Activated CD4-positive, alpha-beta T cell treated with anti-CD3 and anti-CD28 coated beads for 36 hours (primary cell): ENCODE measurements around the gene SP140L. TPM values are rescaled to one million over a fixed set of nuclear protein-coding genes. Genes with fewer than 3 reads are reported as not detected.
"Not testable (repeated sequence)": the region's sequence is repeated elsewhere in the genome, so short reads cannot be mapped to it uniquely, and the experiment has no call there.

ENCODE experiments used
- ATAC-seq: fragments of 200-7000 bp; cut with Tn5 transposase; one replicate; pipeline ENCODE4 v1.10.0; 2021; ENCODE audit warnings: mild to moderate bottlenecking, moderate library complexity
- CTCF ChIA-PET: fragments of 350-600 bp; sonication (Branson Sonifier 250); formaldehyde crosslinking; loops from one replicate; lab custom pipeline; 2021; ENCODE audit warnings: antibody characterized with exemption; lab: Charles Lee
- POLR2A ChIA-PET: fragments of 350-600 bp; sonication (Branson Sonifier 250); formaldehyde crosslinking; loops from one replicate; lab custom pipeline; 2021; ENCODE audit warnings: antibody characterized with exemption, inconsistent platforms; lab: Charles Lee
- DNase-seq: peaks from one replicate; pipeline ENCODE4 v3.0.0-alpha.2; 2020
- H3K27ac Mint-ChIP-seq: one replicate; pipeline ENCODE4 v1.8.0; 2021; ENCODE audit warnings: mixed read lengths
- H3K27me3 Mint-ChIP-seq: one replicate; pipeline ENCODE4 v1.8.0; 2021; ENCODE audit warnings: mixed read lengths
- H3K36me3 Mint-ChIP-seq: one replicate; pipeline ENCODE4 v1.8.0; 2021; ENCODE audit warnings: low read depth, mixed read lengths
- H3K4me1 Mint-ChIP-seq: one replicate; pipeline ENCODE4 v1.8.0; 2021; ENCODE audit warnings: mixed read lengths
- H3K4me3 Mint-ChIP-seq: one replicate; pipeline ENCODE4 v1.8.0; 2021; ENCODE audit warnings: mild to moderate bottlenecking, moderate library complexity, mixed read lengths
- H3K9me3 Mint-ChIP-seq: one replicate; pipeline ENCODE4 v1.8.0; 2021; ENCODE audit warnings: low read depth, mixed read lengths
- intact Hi-C, 2 experiments: fragments of 100-400 bp; cut with DNase I in 1 of 2; cut with micrococcal nuclease in 1 of 2; formaldehyde crosslinking; loops; one replicate each; pipeline versions ENCODE4 v1.14.2 to v1.15.1; 2022 to 2024; cut with DNase I, micrococcal nuclease
- total RNA-seq, 2 experiments: library from RNA; stranded (reverse); gene quantifications; one replicate each; pipeline ENCODE4 v1.2.3, GENCODE V29; 2021

The SP140L gene
- total RNA-seq, 2 experiments from 2014 or later, result 40.1 to 43.4 TPM

DNA sequence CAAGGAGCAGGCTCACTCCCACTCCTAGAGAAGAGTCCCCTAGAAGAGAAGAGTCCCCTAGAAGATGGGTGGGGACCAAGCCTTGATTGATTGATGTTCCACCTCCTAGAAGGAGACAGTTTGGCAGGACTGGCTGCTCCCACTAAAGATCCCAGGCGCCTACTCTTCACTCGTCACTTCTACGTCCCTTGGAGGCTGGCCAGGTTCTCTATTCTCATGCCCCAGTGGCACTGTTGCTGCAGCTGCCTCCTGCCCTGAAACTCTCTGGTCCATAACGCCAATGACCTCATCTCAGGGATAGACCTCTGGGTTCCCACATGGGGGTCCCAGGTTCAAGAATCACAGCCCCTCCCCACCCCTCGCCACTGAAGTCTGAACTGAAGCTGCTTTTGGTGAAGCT is 2.5 kb upstream of the SP140L start:
- Mint-ChIP-seq H3K27me3 (no peaks in the 10 kb centered on the region), H3K9me3 (peaks cover 3% of the 10 kb centered on the region), H3K36me3 (peaks cover 19% of the 10 kb centered on the region), H3K4me3 (no peak overlapping the region), H3K27ac (no peak overlapping the region), H3K4me1 (peaks cover 58% of the 10 kb centered on the region)
- ATAC-seq, result no peak
- intact Hi-C loops, result no loop called here
- ChIA-PET CTCF (no interaction called here), POLR2A (no interaction called here)
- no peak for DNase-seq

- ChIA-PET CTCF (interaction anchor here (0.7 kb wide), 1 partner anchor 796 kb away, joined by 3 read pairs; no protein-coding TSS in a partner anchor), POLR2A (no interaction called here)
- peaks cover 3% of the 10 kb centered on the region for H3K9me3 Mint-ChIP-seq
- no peaks in the 10 kb centered on the region for H3K27me3 Mint-ChIP-seq
- intact Hi-C loops, result loop anchor here (2.0 kb wide), 5 partner anchors 91 to 403 kb away; partner anchors contain the start of genes SP110 (in 2 of the 2), FBXO36 (in 1 of the 2), SP100 (in 1 of the 2) and TRIP12 (in 1 of the 2)
- peaks cover 62% of the 10 kb centered on the region for H3K4me1 Mint-ChIP-seq
- peaks cover 28% of the 10 kb centered on the region for H3K36me3 Mint-ChIP-seq
- H3K27ac Mint-ChIP-seq, result peak overlapping the region; percentile 98
- H3K4me3 Mint-ChIP-seq, result peak overlapping the region; percentile 89
- DNase-seq, result no peak
- no peak for ATAC-seq
These were observed 1.4 kb upstream of the SP140L start for GRCh38 chr2:230325316-230326243.

GRCh38 chr2:230327418-230328154 is 593 bp downstream of the SP140L start:
- peak overlapping the region; percentile 89 for H3K4me3 Mint-ChIP-seq
- H3K36me3 Mint-ChIP-seq, result peaks cover 38% of the 10 kb centered on the region
- ChIA-PET CTCF (interaction anchor here (0.7 to 1.5 kb wide), 12 partner anchors 9 to 487 kb away, joined by 3 to 6 read pairs (median 3); partner anchors contain the start of gene SP140), POLR2A (interaction anchor here (0.8 kb wide), 1 partner anchor 407 kb away, joined by 3 read pairs; no protein-coding TSS in a partner anchor)
- peak overlapping the region; percentile 98 for H3K27ac Mint-ChIP-seq
- peaks cover 3% of the 10 kb centered on the region for H3K9me3 Mint-ChIP-seq
- H3K27me3 Mint-ChIP-seq, result no peaks in the 10 kb centered on the region
- DNase-seq (peak; percentile 53), ATAC-seq (peak; percentile 51)
- intact Hi-C loops, result loop anchor here (1.0 to 2.0 kb wide), 8 partner anchors 73 to 729 kb away; partner anchors contain the start of genes SP100 (in 2 of the 2), SP110 (in 2 of the 2), FBXO36 (in 1 of the 2) and PSMD1 (in 1 of the 2)
- H3K4me1 Mint-ChIP-seq, result peaks cover 64% of the 10 kb centered on the region

GRCh38 chr2:230328155-230328458 is 1.1 kb downstream of the SP140L start:
- Mint-ChIP-seq H3K4me1 (peaks cover 66% of the 10 kb centered on the region), H3K4me3 (peak overlapping the region; percentile 89), H3K9me3 (peaks cover 3% of the 10 kb centered on the region), H3K27me3 (no peaks in the 10 kb centered on the region), H3K27ac (peak overlapping the region; percentile 71), H3K36me3 (peaks cover 37% of the 10 kb centered on the region)
- DNase-seq (no peak), ATAC-seq (no peak)
- ChIA-PET POLR2A (no interaction called here), CTCF (interaction anchor here (0.7 to 1.5 kb wide), 8 partner anchors 8 to 167 kb away, joined by 3 to 5 read pairs (median 3); partner anchors contain the start of gene SP140)
- intact Hi-C loops, result no loop called here

DNA sequence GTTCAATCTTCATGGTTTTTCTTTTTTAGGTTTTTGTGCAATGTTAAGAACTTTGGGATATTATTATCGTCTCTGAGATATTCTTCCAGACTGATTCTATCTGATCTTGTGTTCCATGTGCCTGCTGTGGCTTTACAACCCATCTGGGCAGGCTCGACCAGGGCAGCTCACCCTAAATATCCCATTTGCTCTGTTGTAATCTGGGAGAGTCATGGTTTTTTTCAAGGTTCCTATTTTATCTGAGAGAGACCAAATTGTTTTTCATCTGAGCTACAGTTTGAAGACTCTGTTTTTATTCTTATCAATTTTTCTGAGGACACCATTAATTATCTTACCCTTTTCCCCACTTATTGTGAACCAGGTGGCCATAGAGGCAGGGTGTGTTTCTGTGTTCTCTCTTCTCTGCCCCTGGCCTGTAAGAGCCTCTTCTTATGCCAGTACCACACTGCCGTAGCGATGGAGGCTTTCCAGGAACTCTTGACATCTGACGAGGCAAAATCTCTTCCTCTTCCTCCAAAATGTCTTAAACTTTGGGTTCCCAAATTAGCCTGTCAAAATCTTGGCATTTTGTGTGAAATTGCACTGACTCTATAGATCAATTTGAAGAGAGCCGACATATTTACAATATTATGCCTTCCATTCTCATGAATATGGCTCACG is 3.1 kb downstream of the SP140L start:
- H3K27me3 Mint-ChIP-seq, result no peaks in the 10 kb centered on the region
- peak overlapping the region; percentile 12 for H3K27ac Mint-ChIP-seq
- ChIA-PET CTCF (interaction anchor here (0.9 kb wide), 1 partner anchor 383 kb away, joined by 3 read pairs; the partner anchor contains the start of gene CAB39), POLR2A (no interaction called here)
- H3K36me3 Mint-ChIP-seq, result peaks cover 53% of the 10 kb centered on the region
- H3K4me3 Mint-ChIP-seq, result peak overlapping the region; percentile 89
- H3K9me3 Mint-ChIP-seq, result no peaks in the 10 kb centered on the region
- no peak for ATAC-seq
- intact Hi-C loops, result loop anchor here (2.0 to 5.0 kb wide), 2 partner anchors 19 to 467 kb away; no protein-coding TSS in a partner anchor
- no peak for DNase-seq
- H3K4me1 Mint-ChIP-seq, result peaks cover 73% of the 10 kb centered on the region

DNA sequence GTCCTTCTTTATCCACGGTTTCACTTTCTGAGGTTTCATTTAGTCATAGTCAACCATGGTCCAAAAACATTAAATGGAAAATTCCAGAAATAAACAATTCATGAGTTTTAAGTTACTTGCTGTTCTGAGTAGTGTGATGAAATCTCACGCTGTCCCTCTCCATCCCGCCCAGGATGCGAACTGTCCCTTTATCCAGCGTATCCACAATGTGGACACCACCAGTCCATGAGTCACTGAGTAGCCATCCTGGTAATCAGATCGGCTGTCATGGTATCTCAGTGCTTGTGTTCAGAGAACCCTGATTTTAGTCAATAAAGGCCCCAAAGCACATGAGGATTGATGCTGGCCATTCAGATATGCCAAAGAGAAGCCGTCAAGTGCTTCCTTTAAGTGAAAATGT is 3.7 kb downstream of the SP140L start:
- Mint-ChIP-seq H3K4me3 (no peak overlapping the region), H3K27me3 (no peaks in the 10 kb centered on the region), H3K4me1 (peaks cover 74% of the 10 kb centered on the region), H3K36me3 (peaks cover 59% of the 10 kb centered on the region), H3K9me3 (no peaks in the 10 kb centered on the region), H3K27ac (peak overlapping the region; percentile 79)
- intact Hi-C loops, result loop anchor here (2.0 to 5.0 kb wide), 2 partner anchors 18 to 467 kb away; no protein-coding TSS in a partner anchor
- ChIA-PET POLR2A (no interaction called here), CTCF (no interaction called here)
- ATAC-seq, result no peak
- DNase-seq, result no peak

DNA sequence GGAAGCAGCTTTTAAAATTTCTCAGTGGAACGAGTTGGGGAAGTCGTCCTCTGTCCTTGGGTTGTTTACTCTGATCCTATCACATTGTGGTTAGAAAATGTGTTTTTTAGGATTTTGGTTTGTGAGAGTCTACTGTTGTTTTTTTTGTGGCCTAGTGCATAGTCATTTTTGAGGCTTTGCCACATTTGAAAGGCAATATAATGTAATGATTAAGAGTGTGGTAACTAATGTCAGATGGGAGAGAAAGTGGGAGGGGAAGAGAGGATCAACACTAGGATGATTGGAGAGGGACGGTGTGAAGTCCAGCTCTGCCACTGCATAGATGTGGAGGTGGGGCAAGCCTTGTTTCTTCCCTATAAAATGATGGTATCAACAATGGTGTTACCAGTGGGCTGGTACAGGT is 8.5 kb downstream of the SP140L start:
- H3K4me3 Mint-ChIP-seq, result peak overlapping the region; percentile 35
- intact Hi-C loops, result loop anchor here in 1 of 2 experiments (2.0 kb wide), 1 partner anchor 13 kb away; no protein-coding TSS in a partner anchor

GRCh38 chr2:230335864-230336506 is 9.0 kb downstream of the SP140L start:
- peaks cover 55% of the 10 kb centered on the region for H3K36me3 Mint-ChIP-seq
- peak overlapping the region; percentile 35 for H3K4me3 Mint-ChIP-seq
- DNase-seq (no peak), ATAC-seq (peak; percentile 68)
- intact Hi-C loops, result loop anchor here in 1 of 2 experiments (2.0 kb wide), 1 partner anchor 13 kb away; no protein-coding TSS in a partner anchor
- peaks cover 3% of the 10 kb centered on the region for H3K9me3 Mint-ChIP-seq
- CTCF ChIA-PET, result interaction anchor here (0.5 to 1.3 kb wide), 2 partner anchors 9 to 700 kb away, joined by 3 to 4 read pairs; partner anchors contain the start of gene SP140L
- H3K4me1 Mint-ChIP-seq, result peaks cover 57% of the 10 kb centered on the region
- POLR2A ChIA-PET, result no interaction called here
- peak overlapping the region; percentile 82 for H3K27ac Mint-ChIP-seq
- no peaks in the 10 kb centered on the region for H3K27me3 Mint-ChIP-seq

More for the DNA sequence above, 8.5 kb downstream of the SP140L start:
- peaks cover 3% of the 10 kb centered on the region for H3K9me3 Mint-ChIP-seq
- peaks cover 62% of the 10 kb centered on the region for H3K4me1 Mint-ChIP-seq
- peak overlapping the region; percentile 82 for H3K27ac Mint-ChIP-seq
- DNase-seq (no peak), ATAC-seq (peak; percentile 68)
- peaks cover 59% of the 10 kb centered on the region for H3K36me3 Mint-ChIP-seq
- ChIA-PET POLR2A (no interaction called here), CTCF (interaction anchor here (1.3 kb wide), 1 partner anchor 8 kb away, joined by 4 read pairs; the partner anchor contains the start of gene SP140L)
- no peaks in the 10 kb centered on the region for H3K27me3 Mint-ChIP-seq

DNA sequence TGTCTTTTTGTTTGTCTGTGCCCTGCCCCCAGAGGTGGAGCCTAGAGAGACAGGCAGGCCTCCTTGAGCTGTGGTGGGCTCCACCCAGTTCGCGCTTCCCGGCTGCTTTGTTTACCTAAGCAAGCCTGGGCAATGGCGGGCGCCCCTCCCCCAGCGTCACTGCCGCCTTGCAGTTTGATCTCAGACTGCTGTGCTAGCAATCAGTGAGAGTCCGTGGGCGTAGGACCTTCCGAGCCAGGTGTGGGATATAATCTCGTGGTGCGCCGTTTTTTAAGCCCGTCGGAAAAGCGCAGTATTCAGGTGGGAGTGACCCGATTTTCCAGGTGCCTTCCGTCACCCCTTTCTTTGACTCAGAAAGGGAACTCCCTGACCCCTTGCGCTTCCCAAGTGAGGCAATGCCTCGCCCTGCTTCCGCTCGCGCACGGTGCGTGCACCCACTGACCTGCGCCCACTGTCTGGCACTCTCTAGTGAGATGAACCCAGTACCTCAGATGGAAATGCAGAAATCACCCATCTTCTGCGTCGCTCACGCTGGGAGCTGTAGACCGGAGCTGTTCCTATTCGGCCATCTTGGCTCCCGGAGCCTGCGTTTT is 15.0 kb downstream of the SP140L start:
- H3K4me3 Mint-ChIP-seq, ATAC-seq, H3K27me3 Mint-ChIP-seq, H3K27ac Mint-ChIP-seq, intact Hi-C loops, POLR2A ChIA-PET, DNase-seq: not testable (repeated sequence)
- CTCF ChIA-PET, result interaction anchor here (0.9 kb wide), 1 partner anchor 13 kb away, joined by 3 read pairs; no protein-coding TSS in a partner anchor
- peaks cover 26% of the 10 kb centered on the region for H3K9me3 Mint-ChIP-seq
- peaks cover 55% of the 10 kb centered on the region for H3K36me3 Mint-ChIP-seq
- H3K4me1 Mint-ChIP-seq, result peaks cover 38% of the 10 kb centered on the region
